Upper lobe of left lung (tissue), 6 donors: Measurements from ENCODE around the gene SRCAP. TPM values are rescaled to one million over a fixed set of nuclear protein-coding genes. Genes with fewer than 3 reads are reported as not detected.
A peak's percentile ranks its signal among the peaks of the same experiment; 100 is the strongest.

Experiments used
- ATAC-seq, 2 donors: fragments of 200-7000 bp; cut with Tn5 transposase; one replicate each; pipeline ENCODE4 v1.9.1; 2022; ENCODE audit warnings: mild to moderate bottlenecking in 2 of 2, moderate library complexity in 2 of 2; ENCODE audit not compliant: low FRiP score in 2 of 2
- DNase-seq, 2 donors: peaks; one replicate each; pipeline ENCODE4 v3.0.0-alpha.2; 2019 to 2020
- H3K27ac ChIP-seq, 4 donors: fragments of 200-600 bp; sonication (generic); one replicate each; pipeline ENCODE4 v1.5.1; 2016 to 2019
- H3K27me3 ChIP-seq, 4 donors: fragments of 200-600 bp; sonication (generic); one replicate each; pipeline ENCODE4 v1.5.1; 2017 to 2019
- H3K36me3 ChIP-seq, 4 donors: fragments of 200-600 bp; sonication (generic); one replicate each; pipeline ENCODE4 v1.5.1; 2016 to 2019
- H3K4me1 ChIP-seq, 4 donors: fragments of 200-600 bp; sonication (generic); one replicate each; pipeline ENCODE4 v1.5.1; 2018 to 2019
- H3K4me3 ChIP-seq, 4 donors: fragments of 200-600 bp; sonication (generic); one replicate each; pipeline ENCODE4 v1.5.1; 2017 to 2019; ENCODE audit warnings: mild to moderate bottlenecking in 2 of 4, moderate library complexity in 1 of 4
- H3K9me3 ChIP-seq, 4 donors: fragments of 200-600 bp; sonication (generic); one replicate each; pipeline ENCODE4 v1.5.1; 2018 to 2019
- CTCF ChIP-seq, 6 experiments: fragments of 450-650 bp in 4 of 6; fragments of 200-600 bp in 2 of 6; sonication (generic) in 2 of 6; IDR thresholded peaks; one replicate each; pipeline ENCODE4 v1.5.1; 2016 to 2019; ENCODE audit warnings: antibody characterized with exemption in 6 of 6
- EP300 ChIP-seq, 4 donors: sonication (generic); formaldehyde crosslinking; IDR thresholded peaks; one replicate each; pipeline ENCODE4 v1.5.1; 2017; ENCODE audit warnings: antibody characterized with exemption in 4 of 4, control low read depth in 2 of 4
- POLR2A ChIP-seq, 4 donors: fragments of 450-650 bp; IDR thresholded peaks; one replicate each; pipeline ENCODE4 v1.5.1; 2016 to 2017; ENCODE audit warnings: antibody characterized with exemption in 4 of 4, mild to moderate bottlenecking in 2 of 4
- POLR2AphosphoS5 ChIP-seq, 2 donors: sonication (generic); formaldehyde crosslinking; IDR thresholded peaks; one replicate each; pipeline ENCODE4 v1.5.1; 2017; ENCODE audit warnings: antibody characterized with exemption in 2 of 2
- WGBS, 2 donors: methylation state at CpG; one replicate each; pipeline ENCODE4 v1.1.5; 2017 to 2018; 5-methylcytosine and 5-hydroxymethylcytosine counted together
- total RNA-seq, 6 donors: library from RNA; depleted of rRNA in 4 of 6; stranded (reverse); fragments of >200 nt in 4 of 6; gene quantifications; one replicate each; pipeline versions ENCODE4 v1.1.0 to v1.2.1, GENCODE V29; 2016 to 2021
- donor health status: DM: no; HTN: no; CAD: no; lungs with moderate emphysema.
- donor health status: DM: no; HTN: yes; CAD: no; lungs with severe emphysema.

Gene SRCAP
- total RNA-seq, 6 donors from 2014 or later, result 38.3 to 102 (median 66.0) TPM

DNA sequence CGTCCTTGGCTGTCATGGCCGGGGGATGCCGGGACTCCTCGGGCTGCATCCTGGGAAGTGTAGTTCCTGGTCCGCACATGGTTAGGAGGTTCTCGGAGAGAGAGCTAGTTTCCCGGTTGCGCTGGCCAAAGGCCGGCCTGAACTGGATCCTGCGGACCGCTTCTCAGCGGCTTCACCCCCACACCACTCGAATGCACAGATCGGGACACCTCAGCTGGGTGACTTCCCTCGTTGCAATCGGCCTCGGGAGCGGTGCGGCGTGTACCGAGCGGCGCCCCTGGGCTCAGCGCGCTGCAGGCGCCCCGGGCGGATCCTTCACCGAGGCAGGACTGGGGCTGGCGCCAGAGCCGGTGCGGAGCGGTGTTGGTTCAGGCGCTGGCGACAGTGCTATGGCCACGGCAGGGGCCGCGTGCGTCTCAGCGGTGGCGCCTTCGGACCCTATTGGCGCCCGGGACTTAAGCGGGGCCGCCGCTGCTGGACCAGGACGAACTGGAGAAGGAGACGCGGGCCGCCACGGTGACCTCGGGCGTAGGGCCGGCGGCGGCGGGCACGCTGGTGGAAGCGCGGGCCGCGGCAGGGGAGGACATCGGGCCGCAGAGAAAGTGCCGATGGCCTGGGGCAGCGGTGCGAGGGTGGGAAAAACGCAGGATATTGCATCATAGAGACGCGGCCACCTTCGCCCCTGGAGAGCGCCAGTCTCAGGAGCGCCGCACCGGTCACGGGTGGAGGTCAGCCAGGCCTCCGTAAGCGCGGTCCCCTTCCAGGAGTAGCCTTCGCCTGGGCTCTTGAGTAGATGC lies 76.6 kb downstream of the SRCAP start:
- no peaks in the 10 kb centered on the region for H3K27me3 ChIP-seq
- ATAC-seq (peak; percentile 88 to 93), DNase-seq (peak; percentile 88 to 92)
- H3K36me3 ChIP-seq, result peaks cover 17 to 41% (median 34%) of the 10 kb centered on the region in 4 donors
- TF ChIP-seq CTCF (IDR thresholded peaks at IDR 0.05), result peak in 1 of 6 experiments; percentile 15
- TF ChIP-seq POLR2A (IDR thresholded peaks at IDR 0.05), result peak in 1 of 4 donors; percentile 67
- peak in 1 of 4 donors; percentile 24 for TF ChIP-seq EP300 (IDR thresholded peaks at IDR 0.05)
- peak; percentile 26 to 51 for TF ChIP-seq POLR2AphosphoS5 (IDR thresholded peaks at IDR 0.05)
- WGBS, 2 donors, result 0% methylated on average over 31 to 45 of the region's 81 CpGs
- no peaks in the 10 kb centered on the region for H3K9me3 ChIP-seq
- peak overlapping the region; percentile 74 to 79 (median 77) for H3K27ac ChIP-seq
- H3K4me1 ChIP-seq, result peaks cover 11 to 33% (median 19%) of the 10 kb centered on the region in 4 donors
- peak overlapping the region; percentile 39 to 86 (median 70) for H3K4me3 ChIP-seq

DNA sequence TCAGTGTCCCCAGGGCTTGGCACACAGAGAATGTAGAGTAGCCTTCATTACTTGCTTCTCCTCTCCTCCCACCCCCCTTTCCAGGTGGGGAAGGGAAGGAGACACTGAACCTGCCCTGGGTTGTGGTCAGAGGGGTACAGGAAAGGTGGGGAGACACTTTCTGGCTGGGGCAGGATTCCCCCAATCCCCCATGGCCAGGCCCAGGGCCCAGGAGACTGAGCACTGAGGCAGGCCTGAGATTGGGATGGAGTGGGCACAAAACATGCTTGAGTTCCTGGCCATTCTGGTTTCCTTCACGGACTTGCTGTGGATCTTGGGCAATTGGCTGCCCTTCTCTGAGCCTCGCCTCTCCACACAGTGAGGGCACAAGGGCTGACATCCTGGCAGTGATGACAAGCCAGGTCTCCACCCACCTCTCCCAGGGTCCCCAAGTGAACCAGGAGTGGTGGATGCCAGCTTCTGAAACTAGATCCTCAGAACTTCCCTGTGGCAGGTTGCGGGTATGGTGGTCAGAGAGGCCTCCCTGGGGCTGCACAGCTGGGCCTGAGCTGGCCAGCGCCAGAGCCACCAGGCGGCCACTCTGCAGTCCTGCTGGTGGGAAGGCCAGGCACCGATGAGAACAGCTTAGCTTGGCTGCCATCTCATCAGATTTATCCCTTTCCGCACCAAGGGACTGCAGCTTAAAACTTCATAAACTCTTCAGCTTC lies 78.8 kb downstream of the SRCAP start:
- no peak for ATAC-seq
- peak in 1 of 2 donors; percentile 56 for DNase-seq
- WGBS, 2 donors, result 82 to 84% methylated on average over 4 to 7 of the region's 7 CpGs
- Histone ChIP-seq H3K9me3 (no peaks in the 10 kb centered on the region), H3K27me3 (no peaks in the 10 kb centered on the region), H3K4me3 (no peak overlapping the region), H3K36me3 (peaks cover 6 to 32% (median 24%) of the 10 kb centered on the region in 4 donors), H3K4me1 (peaks cover 11 to 34% (median 19%) of the 10 kb centered on the region in 4 donors), H3K27ac (no peak overlapping the region)
- TF ChIP-seq POLR2A (IDR thresholded peaks at IDR 0.05) (no peak), CTCF (IDR thresholded peaks at IDR 0.05) (no peak), POLR2AphosphoS5 (IDR thresholded peaks at IDR 0.05) (no peak), EP300 (IDR thresholded peaks at IDR 0.05) (no peak)

DNA sequence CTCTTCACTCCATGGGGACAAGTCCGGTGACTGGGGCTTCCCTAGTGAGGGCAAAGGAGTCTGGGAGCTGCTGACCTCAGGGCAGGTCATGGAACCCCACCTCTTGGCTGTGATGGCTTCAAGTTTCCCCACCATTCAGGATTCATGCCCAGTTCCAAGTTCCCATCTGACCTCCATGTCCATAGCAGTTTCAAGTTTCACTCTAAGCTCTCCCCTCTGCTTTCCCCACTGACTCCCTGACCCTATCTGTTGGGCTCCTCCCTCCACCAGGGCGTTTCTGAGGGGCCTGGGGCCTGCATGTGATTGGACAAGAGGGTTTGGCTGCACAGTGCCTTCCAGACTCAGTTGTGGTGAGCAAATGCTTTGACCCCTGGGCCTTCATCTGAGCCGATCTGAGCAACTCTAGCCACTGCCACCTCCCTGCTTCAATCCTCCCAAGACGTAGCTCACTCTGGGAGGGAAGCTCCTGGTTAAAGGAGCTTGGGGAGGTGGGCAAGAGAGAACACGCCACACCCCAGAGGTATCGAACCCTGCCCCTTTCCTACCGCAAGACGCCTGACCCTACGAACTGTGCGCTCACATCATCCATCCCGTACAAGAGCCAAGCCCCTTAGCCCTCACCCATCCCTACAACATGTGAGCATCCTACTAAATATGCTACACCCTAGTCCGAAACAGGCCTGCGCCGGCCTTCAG lies 79.7 kb downstream of the SRCAP start:
- Histone ChIP-seq H3K27me3 (no peaks in the 10 kb centered on the region), H3K36me3 (peaks cover 7 to 32% (median 24%) of the 10 kb centered on the region in 4 donors), H3K27ac (no peak overlapping the region), H3K4me3 (no peak overlapping the region), H3K9me3 (no peaks in the 10 kb centered on the region), H3K4me1 (peaks cover 11 to 34% (median 19%) of the 10 kb centered on the region in 4 donors)
- 85 to 88% methylated on average over 12 to 14 of the region's 14 CpGs for WGBS, 2 donors
- TF ChIP-seq EP300 (IDR thresholded peaks at IDR 0.05) (no peak), POLR2A (IDR thresholded peaks at IDR 0.05) (no peak), CTCF (IDR thresholded peaks at IDR 0.05) (no peak), POLR2AphosphoS5 (IDR thresholded peaks at IDR 0.05) (no peak)
- DNase-seq (no peak), ATAC-seq (no peak)

DNA sequence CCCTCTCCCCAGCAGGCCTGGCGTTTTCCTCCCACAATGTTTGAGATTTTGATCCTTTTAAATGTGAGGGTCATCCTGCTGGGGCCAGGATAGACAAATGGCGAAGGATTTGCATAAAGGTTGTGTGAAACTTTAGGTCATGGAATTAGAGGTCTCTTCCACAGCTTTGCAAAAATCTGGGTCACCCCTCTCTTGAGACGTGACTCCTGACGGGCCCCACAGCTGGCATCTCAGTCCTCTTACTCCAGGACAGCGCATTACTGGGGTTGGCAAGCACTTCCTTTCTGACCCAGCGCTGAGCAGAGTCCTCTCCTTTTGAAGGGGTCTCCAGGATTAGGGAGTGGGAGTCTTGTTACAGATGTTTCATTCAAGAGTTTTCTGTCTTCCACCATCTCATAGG lies 80.6 kb downstream of the SRCAP start:
- Histone ChIP-seq H3K4me3 (no peak overlapping the region), H3K4me1 (peaks cover 11 to 26% (median 18%) of the 10 kb centered on the region in 4 donors), H3K36me3 (peaks cover 7 to 32% (median 26%) of the 10 kb centered on the region in 4 donors), H3K27ac (no peak overlapping the region), H3K27me3 (no peaks in the 10 kb centered on the region), H3K9me3 (no peaks in the 10 kb centered on the region)
- DNase-seq, result no peak
- TF ChIP-seq EP300 (IDR thresholded peaks at IDR 0.05), result no peak
- no peak for TF ChIP-seq POLR2AphosphoS5 (IDR thresholded peaks at IDR 0.05)
- no peak for TF ChIP-seq CTCF (IDR thresholded peaks at IDR 0.05)
- no peak for TF ChIP-seq POLR2A (IDR thresholded peaks at IDR 0.05)
- WGBS, 2 donors, result 87 to 93% methylated on average over 6 of the region's 6 CpGs
- no peak for ATAC-seq
